Choroid plexus epithelial cell (primary cell): ENCODE measurements around the gene TCF20.

Source experiments
- DNase-seq: peaks from one replicate; pipeline ENCODE4 v3.0.0-alpha.2; 2010; ENCODE audit warnings: low read depth
- H3K4me3 ChIP-seq: 2 replicates; pipeline ENCODE4 v1.5.1; 2011; ENCODE audit warnings: low read depth, mild to moderate bottlenecking, control low read depth, low read length, moderate library complexity
- TF ChIP-seq, protein P1 (sequence below): conservative IDR thresholded peaks from 2 replicates; pipeline ENCODE4 v1.5.1; 2011; ENCODE audit warnings: low read depth, mild to moderate bottlenecking, control low read depth, inconsistent platforms, low read length, moderate library complexity

Gene TCF20

DNA sequence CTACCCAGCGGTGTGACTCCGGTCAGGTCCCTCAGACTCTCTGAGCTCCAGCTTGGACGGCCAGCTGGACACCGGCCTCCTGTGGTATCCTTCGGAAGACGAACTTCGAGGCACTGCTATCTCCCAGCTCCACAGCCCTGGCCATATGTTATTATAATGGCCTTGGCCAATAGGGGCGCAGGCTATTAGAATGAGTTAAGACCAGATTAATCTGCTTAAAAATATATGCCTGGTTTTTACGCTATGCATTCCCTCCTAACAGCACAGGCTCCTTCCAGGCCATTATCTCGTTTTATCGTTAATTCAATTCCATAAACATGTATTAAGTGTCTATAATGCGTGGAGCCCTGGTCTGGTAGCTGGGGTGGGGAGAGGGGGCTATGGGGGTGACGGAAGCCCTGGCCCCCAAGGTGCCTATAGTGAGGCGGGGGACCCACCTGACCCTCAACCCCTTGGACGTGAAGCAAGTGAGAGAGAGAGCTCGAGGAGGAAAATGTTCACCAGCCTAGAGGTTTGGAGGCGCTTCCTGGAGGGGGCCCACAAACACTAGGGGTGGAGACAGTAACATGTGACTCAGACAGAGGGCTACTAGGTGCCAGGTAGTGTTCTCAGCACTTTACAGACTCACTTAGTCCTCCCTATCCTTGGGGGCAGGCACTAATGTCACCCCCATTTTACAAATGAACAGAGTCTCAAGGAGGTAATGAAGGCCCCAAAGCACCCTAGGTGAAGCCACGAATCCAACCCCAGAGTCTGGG is 37.5 kb upstream of the TCF20 start:
- DNase-seq, result no peak
- TF ChIP-seq, protein P1, sequence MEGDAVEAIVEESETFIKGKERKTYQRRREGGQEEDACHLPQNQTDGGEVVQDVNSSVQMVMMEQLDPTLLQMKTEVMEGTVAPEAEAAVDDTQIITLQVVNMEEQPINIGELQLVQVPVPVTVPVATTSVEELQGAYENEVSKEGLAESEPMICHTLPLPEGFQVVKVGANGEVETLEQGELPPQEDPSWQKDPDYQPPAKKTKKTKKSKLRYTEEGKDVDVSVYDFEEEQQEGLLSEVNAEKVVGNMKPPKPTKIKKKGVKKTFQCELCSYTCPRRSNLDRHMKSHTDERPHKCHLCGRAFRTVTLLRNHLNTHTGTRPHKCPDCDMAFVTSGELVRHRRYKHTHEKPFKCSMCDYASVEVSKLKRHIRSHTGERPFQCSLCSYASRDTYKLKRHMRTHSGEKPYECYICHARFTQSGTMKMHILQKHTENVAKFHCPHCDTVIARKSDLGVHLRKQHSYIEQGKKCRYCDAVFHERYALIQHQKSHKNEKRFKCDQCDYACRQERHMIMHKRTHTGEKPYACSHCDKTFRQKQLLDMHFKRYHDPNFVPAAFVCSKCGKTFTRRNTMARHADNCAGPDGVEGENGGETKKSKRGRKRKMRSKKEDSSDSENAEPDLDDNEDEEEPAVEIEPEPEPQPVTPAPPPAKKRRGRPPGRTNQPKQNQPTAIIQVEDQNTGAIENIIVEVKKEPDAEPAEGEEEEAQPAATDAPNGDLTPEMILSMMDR, result no peak
- H3K4me3 ChIP-seq, result no peak overlapping the region

- TF ChIP-seq, protein P1, result no peak
- H3K4me3 ChIP-seq, result no peak overlapping the region
- DNase-seq, result no peak
Observed at GRCh38 chr22:42306010-42306409, 35.6 kb upstream of the TCF20 start.

DNA sequence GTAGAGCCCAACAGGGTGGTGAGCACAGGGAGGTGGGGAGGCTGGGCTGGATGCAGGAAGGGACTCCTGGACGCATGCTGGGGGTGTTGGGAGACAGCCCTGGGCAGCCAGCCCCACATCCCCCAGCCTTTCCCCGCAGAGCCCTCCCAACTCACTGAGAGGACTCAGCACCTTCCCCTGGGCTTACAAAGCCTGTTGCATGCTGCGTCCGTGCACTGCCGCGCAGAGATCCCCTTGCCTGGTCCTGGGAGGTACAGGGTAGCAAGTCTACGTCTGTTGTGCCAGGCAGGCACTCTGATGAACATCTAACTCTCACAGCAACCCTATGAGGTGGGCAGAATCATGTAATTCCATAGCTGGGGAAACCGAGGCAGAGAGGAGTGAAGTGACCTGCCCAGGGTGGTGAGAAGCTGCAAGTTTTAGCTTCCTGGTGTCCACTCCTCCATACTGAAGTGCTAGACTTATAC is 33.9 kb upstream of the TCF20 start:
- TF ChIP-seq, protein P1, result no peak
- H3K4me3 ChIP-seq, result no peak overlapping the region

GRCh38 chr22:42303396-42304323 is 33.2 kb upstream of the TCF20 start:
- no peak for DNase-seq
- TF ChIP-seq, protein P1, result no peak
- no peak overlapping the region for H3K4me3 ChIP-seq

More for the DNA sequence above, 33.9 kb upstream of the TCF20 start:
- no peak for DNase-seq

DNA sequence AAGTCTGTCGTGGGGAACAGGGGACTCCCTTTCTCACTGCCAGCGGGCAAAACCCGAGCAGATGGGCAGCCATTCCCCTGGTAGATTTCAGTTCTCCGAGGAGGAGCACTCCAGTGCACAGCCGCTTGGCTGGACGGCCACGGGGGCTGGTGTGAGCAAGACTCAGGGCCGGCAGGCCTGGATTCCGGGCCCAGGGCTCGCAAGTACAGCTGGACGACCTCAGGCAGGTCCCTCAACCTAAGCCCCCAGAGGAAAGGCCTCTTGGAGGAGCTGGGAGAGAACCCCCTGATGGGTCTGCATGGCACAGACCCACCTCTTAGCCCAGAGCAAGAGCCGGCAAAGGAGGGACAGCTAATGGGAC is 31.3 kb upstream of the TCF20 start:
- TF ChIP-seq, protein P1, result no peak
- H3K4me3 ChIP-seq, result no peak overlapping the region
- no peak for DNase-seq

DNA sequence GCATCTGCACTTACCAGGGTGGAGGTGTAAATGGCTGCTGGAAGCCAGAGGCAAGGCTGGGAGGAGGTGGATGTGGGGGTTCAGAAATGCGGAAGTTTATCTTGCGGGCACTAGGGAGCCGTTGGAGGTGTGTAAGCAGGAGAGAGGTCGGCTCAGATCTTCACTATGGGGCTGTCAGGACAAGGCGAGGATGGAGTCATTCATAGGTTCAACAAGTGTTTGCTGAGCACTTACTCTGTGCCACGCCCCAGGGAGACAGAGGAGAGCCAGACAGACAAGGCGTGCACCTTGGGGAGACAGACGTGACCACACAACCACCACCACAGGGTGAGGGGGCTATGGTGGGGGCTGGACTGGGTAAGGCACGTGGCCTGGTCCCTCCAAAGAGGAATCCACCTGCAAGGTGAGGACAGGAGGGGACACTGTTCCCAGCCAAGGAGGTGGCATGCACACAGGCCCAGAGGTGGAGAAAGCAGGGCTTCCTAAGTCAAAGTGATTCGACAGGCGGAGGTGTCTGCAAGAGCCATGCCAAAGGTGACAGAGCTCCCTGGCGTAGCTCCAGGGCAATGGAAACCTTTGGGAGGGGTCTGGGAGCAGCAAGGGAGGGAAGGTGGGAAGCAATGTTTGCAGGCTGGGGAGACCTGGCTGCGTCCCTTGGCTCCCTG is 30.8 kb upstream of the TCF20 start:
- TF ChIP-seq, protein P1, result no peak
- DNase-seq, result no peak
- no peak overlapping the region for H3K4me3 ChIP-seq
